Measurements from ENCODE around the gene ZNF813.

- TF ChIP-seq, protein P1, sequence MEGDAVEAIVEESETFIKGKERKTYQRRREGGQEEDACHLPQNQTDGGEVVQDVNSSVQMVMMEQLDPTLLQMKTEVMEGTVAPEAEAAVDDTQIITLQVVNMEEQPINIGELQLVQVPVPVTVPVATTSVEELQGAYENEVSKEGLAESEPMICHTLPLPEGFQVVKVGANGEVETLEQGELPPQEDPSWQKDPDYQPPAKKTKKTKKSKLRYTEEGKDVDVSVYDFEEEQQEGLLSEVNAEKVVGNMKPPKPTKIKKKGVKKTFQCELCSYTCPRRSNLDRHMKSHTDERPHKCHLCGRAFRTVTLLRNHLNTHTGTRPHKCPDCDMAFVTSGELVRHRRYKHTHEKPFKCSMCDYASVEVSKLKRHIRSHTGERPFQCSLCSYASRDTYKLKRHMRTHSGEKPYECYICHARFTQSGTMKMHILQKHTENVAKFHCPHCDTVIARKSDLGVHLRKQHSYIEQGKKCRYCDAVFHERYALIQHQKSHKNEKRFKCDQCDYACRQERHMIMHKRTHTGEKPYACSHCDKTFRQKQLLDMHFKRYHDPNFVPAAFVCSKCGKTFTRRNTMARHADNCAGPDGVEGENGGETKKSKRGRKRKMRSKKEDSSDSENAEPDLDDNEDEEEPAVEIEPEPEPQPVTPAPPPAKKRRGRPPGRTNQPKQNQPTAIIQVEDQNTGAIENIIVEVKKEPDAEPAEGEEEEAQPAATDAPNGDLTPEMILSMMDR (IDR thresholded peaks at IDR 0.05) = no peak
- TF ChIP-seq POLR2AphosphoS5 (IDR thresholded peaks at IDR 0.05) (no peak), EP300 (IDR thresholded peaks at IDR 0.05) (no peak), POLR2A (IDR thresholded peaks at IDR 0.05) (no peak)
These were observed 4.4 kb downstream of the ZNF813 start for GRCh38 chr19:53471916-53472315.

All from sigmoid colon (tissue), 4 donors.